Gastroesophageal sphincter (tissue), 3 donors: ENCODE data around the gene SYF2.

ENCODE experiments used
- CTCF ChIP-seq, 4 experiments: fragments of 200-600 bp in 2 of 4; fragments of 450-650 bp in 2 of 4; sonication (generic) in 1 of 4; IDR thresholded peaks; one replicate each; pipeline ENCODE4 v1.5.1; 2017 to 2019; ENCODE audit warnings: antibody characterized with exemption in 4 of 4, mild to moderate bottlenecking in 2 of 4, moderate library complexity in 2 of 4
- EP300 ChIP-seq: sonication (generic); formaldehyde crosslinking; IDR thresholded peaks from one replicate; pipeline ENCODE4 v1.6.1; 2017; ENCODE audit warnings: antibody characterized with exemption, mild to moderate bottlenecking
- POLR2AphosphoS5 ChIP-seq: sonication (generic); formaldehyde crosslinking; IDR thresholded peaks from one replicate; pipeline ENCODE4 v1.6.1; 2017; ENCODE audit warnings: antibody characterized with exemption

- no peak for TF ChIP-seq EP300
- TF ChIP-seq CTCF (IDR thresholded peaks at IDR 0.05), result no peak
- no peak for TF ChIP-seq POLR2AphosphoS5
These were observed 16.2 kb downstream of the SYF2 start for GRCh38 chr1:25216123-25216522.
